HepG2 (cell line): Measurements from ENCODE around the gene NPB. TPM values are rescaled to one million over a fixed set of nuclear protein-coding genes. Genes with fewer than 3 reads are reported as not detected.
A peak's percentile ranks its signal among the peaks of the same experiment; 100 is the strongest.

Source experiments
- DPF2 ChIP-seq: sonication (generic); formaldehyde crosslinking; IDR thresholded peaks from 2 replicates; pipeline ENCODE4 v1.4.0; 2020; ENCODE audit warnings: mild to moderate bottlenecking, low read depth, missing genetic modification reagents, borderline replicate concordance
- GATAD2A ChIP-seq: IDR thresholded peaks from 2 replicates; pipeline ENCODE4 v1.6.1; 2016
- MAFK ChIP-seq, 2 experiments: IDR thresholded peaks in 1 of 2; conservative IDR thresholded peaks in 1 of 2; 2 replicates each; pipeline ENCODE4 v1.6.1; 2011; ENCODE audit warnings: improper control_type of control experiment in 2 of 2, low read length in 2 of 2
- MED1 ChIP-seq: sonication (generic); formaldehyde crosslinking; IDR thresholded peaks from 2 replicates; pipeline ENCODE4 v1.4.0; 2020; ENCODE audit warnings: missing genetic modification reagents
- SOX13 ChIP-seq, 3 experiments: fragments of 450-650 bp in 1 of 3; sonication (generic) in 1 of 3; formaldehyde crosslinking in 1 of 3; IDR thresholded peaks in 2 of 3; conservative IDR thresholded peaks in 1 of 3; 2 replicates each; pipeline versions ENCODE4 v1.5.0 to v1.6.1; 2016 to 2020; ENCODE audit warnings: antibody characterized with exemption in 1 of 3, mild to moderate bottlenecking in 1 of 3, missing compliant biosample characterization in 1 of 3, missing genetic modification reagents in 1 of 3, moderate library complexity in 1 of 3
- TBX3 ChIP-seq: fragments of 450-650 bp; IDR thresholded peaks from 2 replicates; pipeline ENCODE4 v1.6.1; 2017; ENCODE audit warnings: antibody characterized with exemption, mild to moderate bottlenecking, inconsistent platforms, borderline replicate concordance
- TEAD3 ChIP-seq: optimal IDR thresholded peaks from 2 replicates; pipeline ENCODE3; 2016; ENCODE audit warnings: borderline replicate concordance
- ZBTB7B ChIP-seq: sonication (generic); formaldehyde crosslinking; IDR thresholded peaks from 2 replicates; pipeline ENCODE4 v1.4.0; 2020; ENCODE audit warnings: missing genetic modification reagents
- ZFX ChIP-seq: sonication (generic); formaldehyde crosslinking; IDR thresholded peaks from 2 replicates; pipeline ENCODE4 v1.4.0; 2020; ENCODE audit warnings: mild to moderate bottlenecking, low read depth, missing genetic modification reagents, moderate library complexity
- ZNF83 ChIP-seq: sonication (generic); formaldehyde crosslinking; IDR thresholded peaks from 2 replicates; pipeline ENCODE4 v1.4.0; 2020; ENCODE audit warnings: missing genetic modification reagents, mild to moderate bottlenecking, borderline replicate concordance
- polyA plus RNA-seq, 8 experiments: library from polyadenylated mRNA; depleted of rRNA in 3 of 8; stranded (reverse) in 7 of 8; unstranded in 1 of 8; fragments of >200 nt; fragmentation: Illumina TruSeq in 4 of 8; extraction: Trizol in 4 of 8; gene quantifications; 2 replicates each; pipeline versions ENCODE4 v1.2.1 to v1.2.3, GENCODE V29; 2011 to 2016; ENCODE audit warnings: low read depth in 4 of 8, missing spikeins in 1 of 8, mixed read lengths in 1 of 8; ENCODE audit not compliant: insufficient read depth in 1 of 8
- total RNA-seq, 5 experiments: library from RNA; depleted of rRNA; stranded (reverse); fragments of >200 nt; fragmentation: Illumina TruSeq; extraction: Trizol; gene quantifications; 2 replicates each; pipeline ENCODE4 v1.2.3, GENCODE V29; 2016; ENCODE audit warnings: low read depth in 1 of 5
- TF ChIP-seq, protein P1 (sequence below), 2 experiments: sonication (generic) in 1 of 2; formaldehyde crosslinking in 1 of 2; IDR thresholded peaks; 2 replicates each; pipeline versions ENCODE4 v1.4.0 to v1.6.1; 2016 to 2020; ENCODE audit warnings: borderline replicate concordance in 1 of 2, low read depth in 1 of 2, mild to moderate bottlenecking in 1 of 2, missing genetic modification reagents in 1 of 2
- TF ChIP-seq, protein P2 (sequence below): sonication (generic); IDR thresholded peaks from 2 replicates; pipeline ENCODE4 v1.6.1; 2016; ENCODE audit warnings: low read depth, borderline replicate concordance
- TF ChIP-seq, protein P3 (sequence below): sonication (generic); formaldehyde crosslinking; IDR thresholded peaks from 2 replicates; pipeline ENCODE4 v1.5.0; 2020; ENCODE audit warnings: mild to moderate bottlenecking, missing genetic modification reagents, moderate library complexity
- TF ChIP-seq, protein P4 (sequence below): sonication (generic); formaldehyde crosslinking; IDR thresholded peaks from 2 replicates; pipeline ENCODE4 v1.8.1; 2022; ENCODE audit warnings: low read depth, mild to moderate bottlenecking, missing genetic modification reagents
- TF ChIP-seq, protein P5 (sequence below): sonication (generic); formaldehyde crosslinking; IDR thresholded peaks from 2 replicates; pipeline ENCODE4 v1.4.0; 2020; ENCODE audit warnings: mild to moderate bottlenecking, low read depth, missing genetic modification reagents

Gene NPB
- total and polyA plus RNA-seq, 2 of the 13 experiments (the other 11 are each of a cell fraction or from before 2014, with no cell fraction given): 0.11 to 0.93 TPM

DNA sequence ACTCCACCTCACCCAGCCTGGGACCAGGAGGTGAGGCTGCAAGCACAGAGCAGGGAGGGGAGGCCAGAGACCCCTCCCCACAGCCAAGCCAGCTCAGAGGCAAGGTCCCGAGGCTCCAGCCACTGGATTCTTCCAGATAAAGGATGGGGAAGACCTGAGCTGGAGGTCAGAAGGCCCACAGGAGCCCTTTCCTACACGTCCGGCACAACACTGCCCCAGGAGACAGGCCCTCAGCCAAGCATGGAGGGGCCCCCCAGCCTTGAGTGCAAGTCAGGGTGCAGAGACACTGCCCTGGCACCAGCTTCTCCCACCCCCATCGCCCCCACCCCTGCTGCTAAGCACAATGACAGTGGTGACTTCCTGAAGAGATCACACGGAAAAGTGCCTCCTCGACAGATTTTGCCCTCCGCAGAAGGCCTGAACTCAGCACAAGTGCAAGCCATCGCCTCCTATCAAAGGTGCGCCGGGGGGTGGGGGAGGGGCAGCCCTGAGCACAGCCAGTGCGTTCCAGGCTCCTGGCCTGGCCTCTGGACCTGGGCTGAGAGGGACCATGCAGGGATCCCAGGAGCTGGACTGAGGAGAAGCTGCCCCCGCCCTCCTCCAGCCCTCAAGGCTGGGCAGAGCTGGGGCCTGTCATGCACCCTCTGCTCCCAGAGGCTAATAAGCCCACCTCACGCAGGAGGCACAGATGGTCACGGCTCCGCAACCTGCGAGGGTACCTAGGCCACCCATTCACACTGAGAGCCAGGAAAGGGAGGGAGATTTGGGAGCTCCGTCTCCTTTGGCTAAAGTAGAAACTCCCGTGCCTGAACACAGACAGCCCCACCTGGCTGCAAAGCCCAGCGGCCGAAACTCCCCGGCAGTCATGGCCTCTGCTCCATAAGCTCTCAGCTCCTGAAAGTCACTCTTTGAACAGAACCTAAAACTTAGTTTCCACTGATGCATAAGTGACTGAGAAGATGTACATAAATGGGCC, 22.8 kb downstream of the NPB start (continued):
- TF ChIP-seq, protein P1, sequence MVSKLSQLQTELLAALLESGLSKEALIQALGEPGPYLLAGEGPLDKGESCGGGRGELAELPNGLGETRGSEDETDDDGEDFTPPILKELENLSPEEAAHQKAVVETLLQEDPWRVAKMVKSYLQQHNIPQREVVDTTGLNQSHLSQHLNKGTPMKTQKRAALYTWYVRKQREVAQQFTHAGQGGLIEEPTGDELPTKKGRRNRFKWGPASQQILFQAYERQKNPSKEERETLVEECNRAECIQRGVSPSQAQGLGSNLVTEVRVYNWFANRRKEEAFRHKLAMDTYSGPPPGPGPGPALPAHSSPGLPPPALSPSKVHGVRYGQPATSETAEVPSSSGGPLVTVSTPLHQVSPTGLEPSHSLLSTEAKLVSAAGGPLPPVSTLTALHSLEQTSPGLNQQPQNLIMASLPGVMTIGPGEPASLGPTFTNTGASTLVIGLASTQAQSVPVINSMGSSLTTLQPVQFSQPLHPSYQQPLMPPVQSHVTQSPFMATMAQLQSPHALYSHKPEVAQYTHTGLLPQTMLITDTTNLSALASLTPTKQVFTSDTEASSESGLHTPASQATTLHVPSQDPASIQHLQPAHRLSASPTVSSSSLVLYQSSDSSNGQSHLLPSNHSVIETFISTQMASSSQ (IDR thresholded peaks at IDR 0.05; ENCODE audit: low read depth): no peak
- TF ChIP-seq, protein P1 (CRISPR knock-in tag; IDR thresholded peaks at IDR 0.05; ENCODE audit: borderline replicate concordance): peak; percentile 48; the same call in 1 of the 2 replicates
- peak; percentile 95 to 98 for TF ChIP-seq MAFK (conservative IDR thresholded peaks at IDR 0.05 in 1 of 2, IDR thresholded peaks at IDR 0.05 in 1 of 2; ENCODE audit: low read length in 2 of 2)
- no peak for TF ChIP-seq ZNF83
- TF ChIP-seq ZBTB7B: 0 out of 2 replicates have a peak, but pooled peaks have one; percentile 23
- no peak for TF ChIP-seq GATAD2A (CRISPR knock-in tag)
- no peak for TF ChIP-seq TBX3
- TF ChIP-seq, protein P2, sequence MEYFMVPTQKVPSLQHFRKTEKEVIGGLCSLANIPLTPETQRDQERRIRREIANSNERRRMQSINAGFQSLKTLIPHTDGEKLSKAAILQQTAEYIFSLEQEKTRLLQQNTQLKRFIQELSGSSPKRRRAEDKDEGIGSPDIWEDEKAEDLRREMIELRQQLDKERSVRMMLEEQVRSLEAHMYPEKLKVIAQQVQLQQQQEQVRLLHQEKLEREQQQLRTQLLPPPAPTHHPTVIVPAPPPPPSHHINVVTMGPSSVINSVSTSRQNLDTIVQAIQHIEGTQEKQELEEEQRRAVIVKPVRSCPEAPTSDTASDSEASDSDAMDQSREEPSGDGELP: peak; percentile 37; the same call in 1 of the 2 replicates
- TF ChIP-seq SOX13 (IDR thresholded peaks at IDR 0.05): no peak
- 0 out of 4 replicates have a peak, but pooled peaks of 1 of the 2 experiments have one; percentile 16 for TF ChIP-seq SOX13 (CRISPR knock-in tag; conservative IDR thresholded peaks at IDR 0.05 in 1 of 2, IDR thresholded peaks at IDR 0.05 in 1 of 2)
- peak; percentile 82 for TF ChIP-seq TEAD3 (CRISPR knock-in tag)
- TF ChIP-seq, protein P3, sequence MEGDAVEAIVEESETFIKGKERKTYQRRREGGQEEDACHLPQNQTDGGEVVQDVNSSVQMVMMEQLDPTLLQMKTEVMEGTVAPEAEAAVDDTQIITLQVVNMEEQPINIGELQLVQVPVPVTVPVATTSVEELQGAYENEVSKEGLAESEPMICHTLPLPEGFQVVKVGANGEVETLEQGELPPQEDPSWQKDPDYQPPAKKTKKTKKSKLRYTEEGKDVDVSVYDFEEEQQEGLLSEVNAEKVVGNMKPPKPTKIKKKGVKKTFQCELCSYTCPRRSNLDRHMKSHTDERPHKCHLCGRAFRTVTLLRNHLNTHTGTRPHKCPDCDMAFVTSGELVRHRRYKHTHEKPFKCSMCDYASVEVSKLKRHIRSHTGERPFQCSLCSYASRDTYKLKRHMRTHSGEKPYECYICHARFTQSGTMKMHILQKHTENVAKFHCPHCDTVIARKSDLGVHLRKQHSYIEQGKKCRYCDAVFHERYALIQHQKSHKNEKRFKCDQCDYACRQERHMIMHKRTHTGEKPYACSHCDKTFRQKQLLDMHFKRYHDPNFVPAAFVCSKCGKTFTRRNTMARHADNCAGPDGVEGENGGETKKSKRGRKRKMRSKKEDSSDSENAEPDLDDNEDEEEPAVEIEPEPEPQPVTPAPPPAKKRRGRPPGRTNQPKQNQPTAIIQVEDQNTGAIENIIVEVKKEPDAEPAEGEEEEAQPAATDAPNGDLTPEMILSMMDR (CRISPR knock-in tag): peak; percentile 17; the same call in 1 of the 2 replicates
- TF ChIP-seq ZFX (CRISPR knock-in tag): peak; percentile 83
- TF ChIP-seq, protein P4, sequence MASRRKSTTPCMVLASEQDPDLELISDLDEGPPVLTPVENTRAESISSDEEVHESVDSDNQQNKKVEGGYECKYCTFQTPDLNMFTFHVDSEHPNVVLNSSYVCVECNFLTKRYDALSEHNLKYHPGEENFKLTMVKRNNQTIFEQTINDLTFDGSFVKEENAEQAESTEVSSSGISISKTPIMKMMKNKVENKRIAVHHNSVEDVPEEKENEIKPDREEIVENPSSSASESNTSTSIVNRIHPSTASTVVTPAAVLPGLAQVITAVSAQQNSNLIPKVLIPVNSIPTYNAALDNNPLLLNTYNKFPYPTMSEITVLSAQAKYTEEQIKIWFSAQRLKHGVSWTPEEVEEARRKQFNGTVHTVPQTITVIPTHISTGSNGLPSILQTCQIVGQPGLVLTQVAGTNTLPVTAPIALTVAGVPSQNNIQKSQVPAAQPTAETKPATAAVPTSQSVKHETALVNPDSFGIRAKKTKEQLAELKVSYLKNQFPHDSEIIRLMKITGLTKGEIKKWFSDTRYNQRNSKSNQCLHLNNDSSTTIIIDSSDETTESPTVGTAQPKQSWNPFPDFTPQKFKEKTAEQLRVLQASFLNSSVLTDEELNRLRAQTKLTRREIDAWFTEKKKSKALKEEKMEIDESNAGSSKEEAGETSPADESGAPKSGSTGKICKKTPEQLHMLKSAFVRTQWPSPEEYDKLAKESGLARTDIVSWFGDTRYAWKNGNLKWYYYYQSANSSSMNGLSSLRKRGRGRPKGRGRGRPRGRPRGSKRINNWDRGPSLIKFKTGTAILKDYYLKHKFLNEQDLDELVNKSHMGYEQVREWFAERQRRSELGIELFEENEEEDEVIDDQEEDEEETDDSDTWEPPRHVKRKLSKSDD: 0 out of 2 replicates have a peak, but pooled peaks have one; percentile 48
- TF ChIP-seq MED1 (CRISPR knock-in tag): 0 out of 2 replicates have a peak, but pooled peaks have one; percentile 28
- TF ChIP-seq, protein P5, sequence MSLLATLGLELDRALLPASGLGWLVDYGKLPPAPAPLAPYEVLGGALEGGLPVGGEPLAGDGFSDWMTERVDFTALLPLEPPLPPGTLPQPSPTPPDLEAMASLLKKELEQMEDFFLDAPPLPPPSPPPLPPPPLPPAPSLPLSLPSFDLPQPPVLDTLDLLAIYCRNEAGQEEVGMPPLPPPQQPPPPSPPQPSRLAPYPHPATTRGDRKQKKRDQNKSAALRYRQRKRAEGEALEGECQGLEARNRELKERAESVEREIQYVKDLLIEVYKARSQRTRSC: 0 out of 2 replicates have a peak, but pooled peaks have one; percentile 42
- TF ChIP-seq DPF2 (CRISPR knock-in tag): peak; percentile 46; the same call in 1 of the 2 replicates
